Measurements from ENCODE around the gene ESRP2.

Gene ESRP2

DNA sequence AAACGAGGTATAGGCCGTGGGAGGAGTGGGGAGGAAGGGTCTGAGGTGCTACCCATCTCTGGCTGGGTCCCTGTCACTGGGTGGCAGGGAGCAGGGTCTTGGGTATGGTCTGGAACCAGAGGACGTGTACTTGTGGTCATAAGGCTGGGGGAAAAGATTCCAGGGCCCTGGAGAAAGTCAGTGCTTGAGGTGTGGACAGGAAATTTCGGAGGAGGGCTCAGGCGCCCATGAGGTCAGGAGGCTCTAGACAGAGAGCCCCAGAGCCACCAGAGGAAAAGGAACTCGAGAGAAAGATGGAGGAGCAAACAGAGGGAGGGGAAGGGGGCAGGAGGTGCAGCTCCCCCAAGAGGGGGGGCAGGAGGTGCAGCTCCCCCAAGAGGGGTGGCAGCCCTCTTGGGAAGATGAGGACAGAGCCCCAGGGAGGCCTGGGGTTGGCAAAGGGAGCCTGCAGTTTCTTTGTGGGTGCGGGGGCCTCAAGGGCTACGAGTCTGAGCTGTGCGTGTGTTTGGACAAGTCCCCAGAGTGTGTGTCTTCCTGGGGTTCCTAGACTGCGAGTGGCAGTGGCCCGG lies 27.7 kb upstream of the ESRP2 start:
- no peak for TF ChIP-seq REST (IDR thresholded peaks at IDR 0.05; ENCODE audit: insufficient read depth in 1 of 2, low read depth in 2 of 2, low read length in 2 of 2)
- no peak for TF ChIP-seq POLR2AphosphoS5 (IDR thresholded peaks at IDR 0.05; ENCODE audit: low read depth, low read length)
- no peak for TF ChIP-seq SIN3A (IDR thresholded peaks at IDR 0.05; ENCODE audit: borderline replicate concordance, insufficient read depth, low read length)
- no peak for TF ChIP-seq FOXP2 (optimal IDR thresholded peaks at IDR 0.05; ENCODE audit: borderline replicate concordance, extremely low read depth, extremely low read length, insufficient read depth)
- no peak for TF ChIP-seq TAF1 (IDR thresholded peaks at IDR 0.05; ENCODE audit: borderline replicate concordance, insufficient read depth, low read length)

- TF ChIP-seq REST (IDR thresholded peaks at IDR 0.05; ENCODE audit: insufficient read depth in 1 of 2, low read depth in 2 of 2, low read length in 2 of 2), result no peak
- no peak for TF ChIP-seq POLR2AphosphoS5 (IDR thresholded peaks at IDR 0.05; ENCODE audit: low read depth, low read length)
- no peak for TF ChIP-seq FOXP2 (optimal IDR thresholded peaks at IDR 0.05; ENCODE audit: borderline replicate concordance, extremely low read depth, extremely low read length, insufficient read depth)
- TF ChIP-seq SIN3A (IDR thresholded peaks at IDR 0.05; ENCODE audit: borderline replicate concordance, insufficient read depth, low read length), result no peak
- no peak for TF ChIP-seq TAF1 (IDR thresholded peaks at IDR 0.05; ENCODE audit: borderline replicate concordance, insufficient read depth, low read length)
These were observed 23.3 kb upstream of the ESRP2 start for GRCh38 chr16:68259007-68259825.

DNA sequence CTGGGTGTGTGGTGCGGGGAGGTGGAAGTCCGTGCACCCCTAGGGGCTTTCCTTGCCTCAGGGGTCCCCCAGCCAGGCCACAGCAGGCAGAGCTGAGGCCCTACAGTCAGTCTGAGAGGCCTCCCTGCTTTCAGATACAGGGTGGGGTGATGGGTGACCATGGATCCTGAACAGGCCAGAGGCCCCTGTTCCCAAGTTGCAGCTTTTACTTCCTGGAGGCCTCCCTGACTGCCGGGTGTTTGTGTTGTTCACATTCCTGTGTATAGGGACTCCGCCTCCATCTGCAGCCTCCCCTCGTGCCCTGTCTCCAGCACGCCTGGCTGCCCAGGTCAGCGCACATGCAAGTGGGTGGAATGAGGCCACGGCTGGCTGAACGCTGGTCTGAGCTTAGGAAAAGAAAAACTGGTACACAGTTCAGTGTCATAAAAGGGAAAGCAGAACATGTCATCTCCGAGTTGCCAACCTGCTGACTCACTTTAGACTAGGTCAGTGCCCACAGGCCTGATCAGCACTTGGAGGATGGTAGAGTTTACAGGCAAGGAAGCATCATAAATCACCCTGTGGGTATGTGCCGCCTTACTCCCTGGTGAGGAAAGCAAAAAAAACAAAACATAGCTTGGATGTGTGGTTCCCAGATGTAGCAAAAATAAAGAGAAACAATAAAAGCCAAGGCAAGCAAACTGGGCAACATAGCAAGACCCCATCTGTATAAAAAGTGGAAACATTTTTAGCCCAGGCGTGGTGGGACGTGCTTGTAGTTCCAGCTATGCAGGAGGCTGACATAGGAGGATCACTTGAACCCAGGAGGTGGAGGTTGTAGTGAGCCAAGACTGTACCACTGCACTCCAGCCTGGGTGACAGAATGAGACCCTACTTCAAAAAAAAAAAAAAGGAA lies 22.2 kb upstream of the ESRP2 start:
- no peak for TF ChIP-seq FOXP2 (optimal IDR thresholded peaks at IDR 0.05; ENCODE audit: borderline replicate concordance, extremely low read depth, extremely low read length, insufficient read depth)
- no peak for TF ChIP-seq POLR2AphosphoS5 (IDR thresholded peaks at IDR 0.05; ENCODE audit: low read depth, low read length)
- TF ChIP-seq TAF1 (IDR thresholded peaks at IDR 0.05; ENCODE audit: borderline replicate concordance, insufficient read depth, low read length), result no peak
- no peak for TF ChIP-seq SIN3A (IDR thresholded peaks at IDR 0.05; ENCODE audit: borderline replicate concordance, insufficient read depth, low read length)
- TF ChIP-seq REST (IDR thresholded peaks at IDR 0.05; ENCODE audit: insufficient read depth in 1 of 2, low read depth in 2 of 2, low read length in 2 of 2), result no peak

- TF ChIP-seq SIN3A (IDR thresholded peaks at IDR 0.05; ENCODE audit: borderline replicate concordance, insufficient read depth, low read length) (no peak), FOXP2 (optimal IDR thresholded peaks at IDR 0.05; ENCODE audit: borderline replicate concordance, extremely low read depth, extremely low read length, insufficient read depth) (no peak), REST (IDR thresholded peaks at IDR 0.05; ENCODE audit: insufficient read depth in 1 of 2, low read depth in 2 of 2, low read length in 2 of 2) (no peak), TAF1 (IDR thresholded peaks at IDR 0.05; ENCODE audit: borderline replicate concordance, insufficient read depth, low read length) (no peak), POLR2AphosphoS5 (IDR thresholded peaks at IDR 0.05; ENCODE audit: low read depth, low read length) (no peak)
These were observed 21.5 kb upstream of the ESRP2 start for GRCh38 chr16:68257251-68257905.

Measured in PFSK-1 (cell line).